Keratinocyte (primary cell): ENCODE data around the gene ADM5. TPM values are rescaled to one million over a fixed set of nuclear protein-coding genes. Genes with fewer than 3 reads are reported as not detected.
"Not testable (repeated sequence)": the region's sequence is repeated elsewhere in the genome, so short reads cannot be mapped to it uniquely, and the experiment has no call there.

Experiments
- DNase-seq: peaks from one replicate; pipeline ENCODE4 v3.0.0-alpha.2; 2011; ENCODE audit warnings: low read depth, missing footprints, low spot score
- FAIRE-seq: peaks from 2 replicates; lab custom pipeline; 2011; peaks lifted over from hg19 to GRCh38; lab: Jason Lieb, UNC
- H2AFZ ChIP-seq: 2 replicates; pipeline ENCODE4 v1.6.0; 2012; ENCODE audit warnings: low read length, control low read depth, inconsistent platforms; ENCODE audit not compliant: control insufficient read depth
- H3K27ac ChIP-seq: 2 replicates; pipeline ENCODE4 v1.5.1; 2011; ENCODE audit warnings: low read length; ENCODE audit not compliant: control insufficient read depth, insufficient read depth
- H3K27me3 ChIP-seq: 3 replicates; pipeline ENCODE4 v1.6.0; 2011; ENCODE audit warnings: low read length; ENCODE audit not compliant: control insufficient read depth, insufficient read depth; ENCODE audit errors: extremely low read depth
- H3K36me3 ChIP-seq, 2 experiments: 2 replicates in 1 of 2; 3 replicates in 1 of 2; pipeline ENCODE4 v1.5.1; 2011; ENCODE audit warnings: low read length in 2 of 2, mild to moderate bottlenecking in 1 of 2; ENCODE audit not compliant: control insufficient read depth in 2 of 2, insufficient read depth in 2 of 2; ENCODE audit errors: extremely low read depth in 1 of 2
- H3K4me1 ChIP-seq: 3 replicates; pipeline ENCODE4 v1.5.1; 2011; ENCODE audit warnings: low read length; ENCODE audit not compliant: control insufficient read depth, insufficient read depth; ENCODE audit errors: extremely low read depth
- H3K4me2 ChIP-seq: 3 replicates; pipeline ENCODE4 v1.6.0; 2011; ENCODE audit warnings: low read depth, low read length; ENCODE audit not compliant: control insufficient read depth, insufficient read depth; ENCODE audit errors: extremely low read depth
- H3K4me3 ChIP-seq, 3 experiments: fragments of 200-600 bp in 1 of 3; sonication (generic) in 1 of 3; 2 replicates in 2 of 3; 3 replicates in 1 of 3; pipeline ENCODE4 v1.5.1; 2011 to 2016; ENCODE audit warnings: low read length in 3 of 3, mild to moderate bottlenecking in 3 of 3, control low read depth in 2 of 3, inconsistent platforms in 1 of 3, low read depth in 1 of 3, mixed read lengths in 1 of 3, mixed run types in 1 of 3, moderate library complexity in 1 of 3; ENCODE audit not compliant: control insufficient read depth in 2 of 3, insufficient read depth in 2 of 3; ENCODE audit errors: extremely low read depth in 1 of 3
- H3K79me2 ChIP-seq: 2 replicates; pipeline ENCODE4 v1.6.0; 2012; ENCODE audit warnings: low read length; ENCODE audit not compliant: control insufficient read depth, insufficient read depth
- H3K9ac ChIP-seq: 3 replicates; pipeline ENCODE4 v1.6.0; 2011; ENCODE audit warnings: low read length; ENCODE audit not compliant: control insufficient read depth, insufficient read depth; ENCODE audit errors: extremely low read depth
- H3K9me1 ChIP-seq: 3 replicates; pipeline ENCODE4 v1.6.0; 2011; ENCODE audit warnings: low read length; ENCODE audit not compliant: control insufficient read depth, insufficient read depth; ENCODE audit errors: extremely low read depth
- H3K9me3 ChIP-seq: 2 replicates; pipeline ENCODE4 v1.5.1; 2012; ENCODE audit warnings: low read depth, low read length; ENCODE audit not compliant: control insufficient read depth
- H4K20me1 ChIP-seq: 3 replicates; pipeline ENCODE4 v1.6.0; 2011; ENCODE audit warnings: low read length; ENCODE audit not compliant: control insufficient read depth, insufficient read depth; ENCODE audit errors: extremely low read depth
- CTCF ChIP-seq, 3 experiments: IDR thresholded peaks in 1 of 3; conservative IDR thresholded peaks in 1 of 3; optimal IDR thresholded peaks in 1 of 3; 2 replicates in 2 of 3; 3 replicates in 1 of 3; pipeline versions ENCODE3 to v1.5.1; 2011; ENCODE audit warnings: low read length in 3 of 3, mild to moderate bottlenecking in 3 of 3, moderate library complexity in 2 of 3, control low read depth in 1 of 3, inconsistent platforms in 1 of 3; ENCODE audit not compliant: insufficient read depth in 2 of 3; ENCODE audit errors: extremely low read depth in 1 of 3
- EZH2 ChIP-seq: IDR thresholded peaks from one replicate; pipeline ENCODE4 v1.6.1; 2012; ENCODE audit warnings: inconsistent platforms, mild to moderate bottlenecking, low read length, moderate library complexity
- dilution Hi-C: fragments of 300-500 bp; cut with MboI; formaldehyde crosslinking; loops from one replicate; pipeline ENCODE4 v1.7.0; 2020; ENCODE audit warnings: low sequenced_read_pairs; ENCODE audit not compliant: extremely low pct_ligation_motif_present
- polyA plus RNA-seq, 5 experiments: library from polyadenylated mRNA; depleted of rRNA in 3 of 5; stranded (reverse) in 3 of 5; stranded (forward) in 1 of 5; unstranded in 1 of 5; fragments of >200 nt; gene quantifications; 1 replicate in 1 of 5; 2 replicates in 3 of 5; 3 replicates in 1 of 5; pipeline versions ENCODE4 v1.2.1 to v1.2.3, GENCODE V29; 2011 to 2012; ENCODE audit warnings: missing spikeins in 2 of 5, low read depth in 1 of 5, low replicate concordance in 1 of 5

ADM5 gene
- polyA plus RNA-seq, 1 donor (not counting 4 experiments of a cell fraction or from before 2014, with no cell fraction given): 0.73 TPM

GRCh38 chr19:49718991-49719390, 29.6 kb downstream of the ADM5 start:
- no peaks in the 10 kb centered on the region for H4K20me1 ChIP-seq
- no peak overlapping the region for H2AFZ ChIP-seq
- H3K4me2 ChIP-seq: no peak overlapping the region
- no peaks in the 10 kb centered on the region for H3K9me3 ChIP-seq
- no peaks in the 10 kb centered on the region for H3K9me1 ChIP-seq
- no peaks in the 10 kb centered on the region for H3K36me3 ChIP-seq
- no peaks in the 10 kb centered on the region for H3K79me2 ChIP-seq
- DNase-seq (no peak), FAIRE-seq (no peak)
- H3K9ac ChIP-seq: no peak overlapping the region
- dilution Hi-C loops: no loop called here
- no peak overlapping the region for H3K4me3 ChIP-seq
- H3K4me1 ChIP-seq: no peaks in the 10 kb centered on the region
- no peak overlapping the region for H3K27ac ChIP-seq
- TF ChIP-seq EZH2: no peak
- TF ChIP-seq CTCF (optimal IDR thresholded peaks at IDR 0.05 in 1 of 3, IDR thresholded peaks at IDR 0.05 in 1 of 3, conservative IDR thresholded peaks at IDR 0.05 in 1 of 3; ENCODE audit: extremely low read depth in 1 of 3, insufficient read depth in 2 of 3, low read length in 3 of 3): no peak
- H3K27me3 ChIP-seq: no peaks in the 10 kb centered on the region

GRCh38 chr19:49719420-49719819, 30.0 kb downstream of the ADM5 start:
- H3K27me3 ChIP-seq, H3K9me3 ChIP-seq, H3K36me3 ChIP-seq, H3K4me1 ChIP-seq, H3K9ac ChIP-seq, H3K4me2 ChIP-seq, dilution Hi-C loops, FAIRE-seq, H3K9me1 ChIP-seq, DNase-seq, H3K4me3 ChIP-seq, H3K27ac ChIP-seq, H4K20me1 ChIP-seq, H2AFZ ChIP-seq, H3K79me2 ChIP-seq: not testable (repeated sequence)
